NB4 (cell line): Measurements from ENCODE around the gene SLC29A3.

Source experiments
- CTCF ChIP-seq: IDR thresholded peaks from one replicate; pipeline ENCODE4 v1.5.1; 2012; ENCODE audit warnings: low read depth, low read length
- MAX ChIP-seq: IDR thresholded peaks from 2 replicates; pipeline ENCODE4 v1.6.1; 2011; ENCODE audit warnings: low read depth, low read length
- MYC ChIP-seq: IDR thresholded peaks from 2 replicates; pipeline ENCODE4 v1.6.1; 2011; ENCODE audit warnings: low read depth, low read length
- POLR2A ChIP-seq: IDR thresholded peaks from 2 replicates; pipeline ENCODE4 v1.6.1; 2011; ENCODE audit warnings: mild to moderate bottlenecking; ENCODE audit not compliant: insufficient read length; ENCODE audit errors: extremely low read depth

GRCh38 chr10:71288461-71288860 is 30.6 kb upstream of the SLC29A3 start:
- no peak for TF ChIP-seq CTCF
- TF ChIP-seq MYC: no peak
- no peak for TF ChIP-seq POLR2A
- TF ChIP-seq MAX: peak; percentile 64
